H9 (cell line): ENCODE results near the gene BTNL8. TPM values are rescaled to one million over a fixed set of nuclear protein-coding genes. Genes with fewer than 3 reads are reported as not detected.

Source experiments
- DNase-seq: peaks from one replicate; pipeline ENCODE4 v3.0.0-alpha.2; 2017
- H2AFZ ChIP-seq: one replicate; pipeline ENCODE4 v1.6.1; 2013; ENCODE audit warnings: mild to moderate bottlenecking, low read length, control low read depth, moderate library complexity
- H2AK5ac ChIP-seq: 2 replicates; pipeline ENCODE4 v1.6.1; 2013; ENCODE audit warnings: low read length, control low read depth, mixed read lengths; ENCODE audit not compliant: insufficient read length
- H2BK120ac ChIP-seq: one replicate; pipeline ENCODE4 v1.6.1; 2013; ENCODE audit warnings: low read depth, mild to moderate bottlenecking, low read length, control low read depth, inconsistent platforms; ENCODE audit not compliant: poor library complexity, severe bottlenecking
- H2BK12ac ChIP-seq: 2 replicates; pipeline ENCODE4 v1.6.1; 2013; ENCODE audit warnings: low read length, control low read depth, mixed read lengths, low read depth; ENCODE audit not compliant: insufficient read length
- H2BK15ac ChIP-seq: 2 replicates; pipeline ENCODE4 v1.6.1; 2013; ENCODE audit warnings: low read depth, low read length, control low read depth
- H2BK20ac ChIP-seq: one replicate; pipeline ENCODE4 v1.6.1; 2013; ENCODE audit warnings: low read depth, mild to moderate bottlenecking, low read length, control low read depth, inconsistent platforms; ENCODE audit not compliant: poor library complexity, severe bottlenecking
- H2BK5ac ChIP-seq: 2 replicates; pipeline ENCODE4 v1.6.1; 2013; ENCODE audit warnings: low read length, control low read depth, mixed read lengths; ENCODE audit not compliant: insufficient read length
- H3K14ac ChIP-seq: 2 replicates; pipeline ENCODE4 v1.6.1; 2013; ENCODE audit warnings: low read length, control low read depth; ENCODE audit not compliant: insufficient read depth
- H3K18ac ChIP-seq: 2 replicates; pipeline ENCODE4 v1.6.1; 2013; ENCODE audit warnings: low read depth, mild to moderate bottlenecking, mixed read lengths, low read length, control low read depth; ENCODE audit not compliant: insufficient read length
- H3K23ac ChIP-seq: 2 replicates; pipeline ENCODE4 v1.6.1; 2013; ENCODE audit warnings: low read length, control low read depth, mixed read lengths, low read depth; ENCODE audit not compliant: insufficient read length
- H3K23me2 ChIP-seq: 2 replicates; pipeline ENCODE4 v1.6.1; 2013; ENCODE audit warnings: low read depth, mild to moderate bottlenecking, mixed read lengths, low read length, control low read depth; ENCODE audit not compliant: insufficient read length, poor library complexity, severe bottlenecking
- H3K27ac ChIP-seq: 2 replicates; pipeline ENCODE4 v1.5.1; 2013; ENCODE audit warnings: low read length, control low read depth, mixed read lengths, low read depth; ENCODE audit not compliant: insufficient read length
- H3K27me3 ChIP-seq: 2 replicates; pipeline ENCODE4 v1.6.1; 2013; ENCODE audit warnings: low read length, control low read depth, inconsistent platforms; ENCODE audit not compliant: insufficient read depth
- H3K4ac ChIP-seq: 2 replicates; pipeline ENCODE4 v1.6.1; 2013; ENCODE audit warnings: low read depth, mild to moderate bottlenecking, control low read depth, inconsistent platforms, low read length, moderate library complexity
- H3K4me1 ChIP-seq: 2 replicates; pipeline ENCODE4 v1.6.1; 2013; ENCODE audit warnings: low read length, control low read depth, inconsistent platforms; ENCODE audit not compliant: insufficient read depth
- H3K4me2 ChIP-seq: 2 replicates; pipeline ENCODE4 v1.6.1; 2013; ENCODE audit warnings: low read length, control low read depth, mixed read lengths; ENCODE audit not compliant: insufficient read length, insufficient read depth
- H3K56ac ChIP-seq: 2 replicates; pipeline ENCODE4 v1.6.1; 2013; ENCODE audit warnings: low read depth, mild to moderate bottlenecking, mixed read lengths, low read length, control low read depth; ENCODE audit not compliant: insufficient read length
- H3K79me1 ChIP-seq: 2 replicates; pipeline ENCODE4 v1.6.1; 2013; ENCODE audit warnings: low read depth, mild to moderate bottlenecking, moderate library complexity, low read length, control low read depth, inconsistent platforms; ENCODE audit not compliant: insufficient read depth, poor library complexity, severe bottlenecking
- H3K79me2 ChIP-seq: 2 replicates; pipeline ENCODE4 v1.6.1; 2013; ENCODE audit warnings: low read length, control low read depth, inconsistent platforms; ENCODE audit not compliant: insufficient read depth
- H3K9ac ChIP-seq: 2 replicates; pipeline ENCODE4 v1.6.1; 2013; ENCODE audit warnings: low read length, control low read depth, mixed read lengths; ENCODE audit not compliant: insufficient read length; ENCODE audit errors: extremely low read depth
- H3K9me3 ChIP-seq: one replicate; pipeline ENCODE4 v1.6.1; 2013; ENCODE audit warnings: low read depth, low read length, inconsistent platforms; ENCODE audit not compliant: control insufficient read depth
- H3T11ph ChIP-seq: one replicate; pipeline ENCODE4 v1.6.1; 2013; ENCODE audit warnings: mild to moderate bottlenecking, low read length, control low read depth, inconsistent platforms
- H4K20me1 ChIP-seq: one replicate; pipeline ENCODE4 v1.6.1; 2013; ENCODE audit not compliant: control insufficient read depth, insufficient read length, insufficient read depth
- H4K5ac ChIP-seq: 2 replicates; pipeline ENCODE4 v1.6.1; 2013; ENCODE audit warnings: low read depth, mild to moderate bottlenecking, mixed read lengths, low read length, control low read depth; ENCODE audit not compliant: insufficient read length
- H4K8ac ChIP-seq: replicated peaks from 2 replicates; pipeline ENCODE4 v1.6.1; 2013; ENCODE audit warnings: low read length, control low read depth, mixed read lengths, low read depth; ENCODE audit not compliant: insufficient read length
- H4K91ac ChIP-seq: 2 replicates; pipeline ENCODE4 v1.6.1; 2013; ENCODE audit warnings: low read depth, mild to moderate bottlenecking, moderate library complexity, mixed read lengths, low read length, control low read depth; ENCODE audit not compliant: insufficient read length
- H3K27ac Mint-ChIP-seq, 3 experiments: 2 replicates in 2 of 3; 3 replicates in 1 of 3; pipeline ENCODE4 v1.8.0; 2020 to 2021; ENCODE audit warnings: mixed read lengths in 3 of 3, mild to moderate bottlenecking in 1 of 3, moderate library complexity in 1 of 3
- H3K27me3 Mint-ChIP-seq: 2 replicates; pipeline ENCODE4 v1.8.0; 2021; ENCODE audit warnings: low read depth, mild to moderate bottlenecking, moderate library complexity, mixed read lengths
- H3K36me3 Mint-ChIP-seq, 3 experiments: 2 replicates in 2 of 3; 3 replicates in 1 of 3; pipeline ENCODE4 v1.8.0; 2020 to 2021; ENCODE audit warnings: low read depth in 3 of 3, mixed read lengths in 3 of 3; ENCODE audit not compliant: insufficient read depth in 1 of 3
- H3K4me1 Mint-ChIP-seq, 2 experiments: 2 replicates each; pipeline ENCODE4 v1.8.0; 2020; ENCODE audit warnings: mixed read lengths in 2 of 2
- H3K4me3 Mint-ChIP-seq, 2 experiments: 2 replicates in 1 of 2; 3 replicates in 1 of 2; pipeline ENCODE4 v1.8.0; 2020 to 2021; ENCODE audit warnings: mild to moderate bottlenecking in 2 of 2, mixed read lengths in 2 of 2, moderate library complexity in 1 of 2
- H3K9me3 Mint-ChIP-seq, 2 experiments: 2 replicates in 1 of 2; 3 replicates in 1 of 2; pipeline ENCODE4 v1.8.0; 2020; ENCODE audit warnings: mild to moderate bottlenecking in 2 of 2, mixed read lengths in 2 of 2, moderate library complexity in 1 of 2
- CTCF ChIP-seq: fragments of 200-600 bp; sonication (generic); conservative IDR thresholded peaks from 3 replicates; pipeline ENCODE4 v1.8.0; 2021; ENCODE audit warnings: antibody characterized with exemption, mild to moderate bottlenecking
- total RNA-seq: library from RNA; stranded (reverse); gene quantifications from 2 replicates; pipeline ENCODE4 v1.2.1, GENCODE V29; 2021

The BTNL8 gene
- total RNA-seq, 1 experiment from 2014 or later: 0.13 TPM

GRCh38 chr5:180920710-180921109 lies 21.8 kb downstream of the BTNL8 start:
- H4K8ac ChIP-seq: no peak overlapping the region
- H3K4me3 Mint-ChIP-seq: no peak overlapping the region
- no peak overlapping the region for H3K27ac ChIP-seq
- no peaks in the 10 kb centered on the region for H3K4me1 ChIP-seq
- H3K27me3 Mint-ChIP-seq: peaks cover 4% of the 10 kb centered on the region; the same call in 1 of the 2 replicates
- H3K23ac ChIP-seq: no peak overlapping the region
- H2BK15ac ChIP-seq: no peak overlapping the region
- H3K9me3 Mint-ChIP-seq: peaks cover 16 to 17% of the 10 kb centered on the region in 2 experiments
- no peak overlapping the region for H2AFZ ChIP-seq
- peaks cover 9 to 12% of the 10 kb centered on the region in 2 experiments for H3K4me1 Mint-ChIP-seq
- no peaks in the 10 kb centered on the region for H3K9me3 ChIP-seq
- H3K79me2 ChIP-seq: no peaks in the 10 kb centered on the region
- no peak overlapping the region for H3K18ac ChIP-seq
- no peak overlapping the region for H3K4ac ChIP-seq
- H3K27ac Mint-ChIP-seq: no peak overlapping the region
- no peak overlapping the region for H2BK5ac ChIP-seq
- TF ChIP-seq CTCF: no peak
- no peak overlapping the region for H4K91ac ChIP-seq
- no peaks in the 10 kb centered on the region for H3K23me2 ChIP-seq
- no peak overlapping the region for H3K56ac ChIP-seq
- no peak overlapping the region for H4K5ac ChIP-seq
- no peak overlapping the region for H3K9ac ChIP-seq
- no peaks in the 10 kb centered on the region; a peak in 1 of 7 replicates for H3K36me3 Mint-ChIP-seq
- H4K20me1 ChIP-seq: no peaks in the 10 kb centered on the region
- H3K4me2 ChIP-seq: no peak overlapping the region
- no peaks in the 10 kb centered on the region for H3K79me1 ChIP-seq
- H2AK5ac ChIP-seq: no peak overlapping the region
- H3K14ac ChIP-seq: no peak overlapping the region
- H3K27me3 ChIP-seq: no peaks in the 10 kb centered on the region
- no peak overlapping the region for H3T11ph ChIP-seq
- H2BK20ac ChIP-seq: no peak overlapping the region
- no peak overlapping the region for H2BK12ac ChIP-seq
- no peak overlapping the region for H2BK120ac ChIP-seq
- DNase-seq: no peak
